Hepatocyte (in vitro differentiated cells): Measurements from ENCODE around the gene SLC41A2. TPM values are rescaled to one million over a fixed set of nuclear protein-coding genes. Genes with fewer than 3 reads are reported as not detected.

Source experiments
- DNase-seq: peaks from one replicate; pipeline ENCODE4 v3.0.0-alpha.2; 2016; ENCODE audit warnings: low spot score
- H2AFZ ChIP-seq: fragments of 200-600 bp; sonication (generic); 2 replicates; pipeline ENCODE4 v1.6.0; 2016; ENCODE audit warnings: antibody characterized with exemption, mild to moderate bottlenecking
- H3K27ac ChIP-seq: fragments of 200-600 bp; sonication (generic); 2 replicates; pipeline ENCODE4 v1.5.1; 2016; ENCODE audit warnings: mild to moderate bottlenecking
- H3K27me3 ChIP-seq: fragments of 200-600 bp; sonication (generic); 2 replicates; pipeline ENCODE4 v1.6.1; 2016
- H3K36me3 ChIP-seq: fragments of 200-600 bp; sonication (generic); replicated peaks from 2 replicates; pipeline ENCODE4 v1.5.1; 2016; ENCODE audit warnings: low read depth; ENCODE audit not compliant: insufficient read depth
- H3K4me1 ChIP-seq: fragments of 200-600 bp; sonication (generic); 2 replicates; pipeline ENCODE4 v1.5.1; 2016; ENCODE audit warnings: mild to moderate bottlenecking, moderate library complexity; ENCODE audit not compliant: insufficient read depth
- H3K4me2 ChIP-seq: fragments of 200-600 bp; sonication (generic); 2 replicates; pipeline ENCODE4 v1.6.0; 2016
- H3K4me3 ChIP-seq: fragments of 200-600 bp; sonication (generic); 2 replicates; pipeline ENCODE4 v1.5.1; 2016; ENCODE audit warnings: mild to moderate bottlenecking
- H3K79me2 ChIP-seq: fragments of 200-600 bp; sonication (generic); 2 replicates; pipeline ENCODE4 v1.6.0; 2017; ENCODE audit warnings: mild to moderate bottlenecking
- H3K9me2 ChIP-seq: fragments of 200-600 bp; sonication (generic); replicated peaks from 2 replicates; pipeline ENCODE4 v1.6.0; 2017; ENCODE audit warnings: mild to moderate bottlenecking; ENCODE audit not compliant: insufficient read depth
- H3K9me3 ChIP-seq: fragments of 200-600 bp; sonication (generic); 2 replicates; pipeline ENCODE4 v1.5.1; 2016; ENCODE audit warnings: low read depth, mild to moderate bottlenecking
- H4K20me1 ChIP-seq: fragments of 200-600 bp; sonication (generic); 2 replicates; pipeline ENCODE4 v1.6.0; 2016; ENCODE audit warnings: mild to moderate bottlenecking; ENCODE audit not compliant: insufficient read depth, poor library complexity, severe bottlenecking
- EZH2 ChIP-seq: fragments of 200-600 bp; sonication (generic); IDR thresholded peaks from 2 replicates; pipeline ENCODE4 v1.6.1; 2016; ENCODE audit warnings: antibody characterized with exemption, mild to moderate bottlenecking, borderline replicate concordance
- EZH2phosphoT487 ChIP-seq: fragments of 200-600 bp; sonication (generic); IDR thresholded peaks from one replicate; pipeline ENCODE4 v1.6.1; 2018; ENCODE audit warnings: antibody characterized with exemption, mild to moderate bottlenecking, low read depth, moderate library complexity; ENCODE audit not compliant: unreplicated experiment, severe bottlenecking
- WGBS: methylation state at CpG from one replicate; pipeline ENCODE4 v1.1.6; 2016; ENCODE audit warnings: low lambda C conversion rate; ENCODE audit errors: missing lambda C conversion rate; 5-methylcytosine and 5-hydroxymethylcytosine counted together
- polyA plus RNA-seq: library from polyadenylated mRNA; unstranded; fragments of >200 nt; fragmentation: Nextera tagmentation; extraction: Ambion mirVana; gene quantifications from 2 replicates; pipeline ENCODE4 v1.2.1, GENCODE V29; 2016
- total RNA-seq: library from RNA; depleted of rRNA; stranded (reverse); fragments of >200 nt; gene quantifications from 2 replicates; pipeline ENCODE4 v1.2.3, GENCODE V29; 2014
- TF ChIP-seq, protein P1 (sequence below): fragments of 200-600 bp; sonication (generic); IDR thresholded peaks from 2 replicates; pipeline ENCODE4 v1.5.1; 2016; ENCODE audit warnings: antibody characterized with exemption, mild to moderate bottlenecking; ENCODE audit not compliant: poor library complexity

The SLC41A2 gene
- total and polyA plus RNA-seq, 2 experiments from 2014 or later = 8.4 to 48.2 TPM

DNA sequence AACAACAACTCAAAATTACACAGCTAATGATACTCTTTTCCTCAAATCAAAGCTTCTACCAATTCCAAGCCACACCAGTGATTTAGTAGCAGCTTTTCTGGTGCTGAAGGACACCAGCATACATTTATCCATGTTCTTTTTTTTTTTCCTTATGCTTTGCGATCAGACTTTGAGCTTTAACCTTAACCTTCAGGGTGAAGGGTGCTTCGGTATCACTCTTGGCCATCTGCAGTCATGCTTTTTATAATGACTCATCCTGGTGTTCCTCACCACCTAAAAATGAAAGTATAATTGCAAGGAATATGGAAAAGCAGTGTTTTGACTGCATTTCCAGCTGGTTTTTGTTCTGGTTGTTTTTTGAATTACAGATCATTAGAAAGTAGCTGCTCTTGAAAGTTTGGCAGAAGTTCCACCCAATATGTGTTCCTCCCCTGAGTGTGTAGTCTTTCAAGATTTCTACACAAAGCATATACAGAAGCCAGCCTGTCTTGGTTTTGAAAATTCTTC lies 1.3 kb upstream of the SLC41A2 start:
- Histone ChIP-seq H2AFZ (peak overlapping the region; percentile 58), H3K9me3 (no peaks in the 10 kb centered on the region), H3K4me1 (peaks cover 19% of the 10 kb centered on the region), H3K4me3 (no peak overlapping the region), H3K36me3 (no peaks in the 10 kb centered on the region), H3K27me3 (peaks cover 5% of the 10 kb centered on the region), H3K4me2 (peak overlapping the region; percentile 88), H4K20me1 (no peaks in the 10 kb centered on the region), H3K27ac (peak overlapping the region; percentile 78), H3K79me2 (peaks cover 9% of the 10 kb centered on the region), H3K9me2 (no peaks in the 10 kb centered on the region)
- TF ChIP-seq EZH2 (no peak), EZH2phosphoT487 (no peak)
- TF ChIP-seq, protein P1, sequence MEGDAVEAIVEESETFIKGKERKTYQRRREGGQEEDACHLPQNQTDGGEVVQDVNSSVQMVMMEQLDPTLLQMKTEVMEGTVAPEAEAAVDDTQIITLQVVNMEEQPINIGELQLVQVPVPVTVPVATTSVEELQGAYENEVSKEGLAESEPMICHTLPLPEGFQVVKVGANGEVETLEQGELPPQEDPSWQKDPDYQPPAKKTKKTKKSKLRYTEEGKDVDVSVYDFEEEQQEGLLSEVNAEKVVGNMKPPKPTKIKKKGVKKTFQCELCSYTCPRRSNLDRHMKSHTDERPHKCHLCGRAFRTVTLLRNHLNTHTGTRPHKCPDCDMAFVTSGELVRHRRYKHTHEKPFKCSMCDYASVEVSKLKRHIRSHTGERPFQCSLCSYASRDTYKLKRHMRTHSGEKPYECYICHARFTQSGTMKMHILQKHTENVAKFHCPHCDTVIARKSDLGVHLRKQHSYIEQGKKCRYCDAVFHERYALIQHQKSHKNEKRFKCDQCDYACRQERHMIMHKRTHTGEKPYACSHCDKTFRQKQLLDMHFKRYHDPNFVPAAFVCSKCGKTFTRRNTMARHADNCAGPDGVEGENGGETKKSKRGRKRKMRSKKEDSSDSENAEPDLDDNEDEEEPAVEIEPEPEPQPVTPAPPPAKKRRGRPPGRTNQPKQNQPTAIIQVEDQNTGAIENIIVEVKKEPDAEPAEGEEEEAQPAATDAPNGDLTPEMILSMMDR = no peak
- no peak for DNase-seq
- WGBS = 76% methylated on average over 2 of the region's 2 CpGs

DNA sequence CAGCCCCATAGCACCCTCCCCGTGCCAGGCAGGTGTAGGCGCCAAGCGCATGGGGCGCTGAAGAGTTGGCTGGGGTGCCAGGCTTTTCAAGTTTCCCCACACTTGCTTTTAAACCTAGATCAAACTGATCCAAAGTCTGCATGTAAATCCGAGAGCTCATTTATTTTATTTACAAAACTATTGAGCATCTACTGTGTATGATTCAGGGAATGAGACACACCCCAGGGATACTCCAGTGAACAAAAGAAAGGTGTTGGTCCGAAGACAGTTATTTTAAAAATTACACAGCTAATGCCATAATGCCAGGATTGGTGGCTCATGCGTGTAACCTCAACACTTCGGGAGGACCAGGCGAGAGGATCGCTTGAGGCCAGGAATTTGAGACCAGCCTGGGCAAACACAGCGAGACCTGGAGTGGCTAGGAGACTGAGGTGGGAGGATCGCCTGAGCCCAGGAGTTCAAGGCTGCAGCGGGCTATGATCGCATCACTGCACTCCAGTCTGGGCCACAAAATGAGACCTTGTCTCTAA lies 780 bp upstream of the SLC41A2 start:
- Histone ChIP-seq H2AFZ (peak overlapping the region; percentile 58), H3K4me3 (peak overlapping the region; percentile 51), H3K79me2 (peaks cover 9% of the 10 kb centered on the region), H3K4me2 (peak overlapping the region; percentile 88), H3K27ac (peak overlapping the region; percentile 78), H3K4me1 (peaks cover 19% of the 10 kb centered on the region), H3K9me3 (no peaks in the 10 kb centered on the region), H4K20me1 (no peaks in the 10 kb centered on the region), H3K27me3 (peaks cover 5% of the 10 kb centered on the region), H3K9me2 (no peaks in the 10 kb centered on the region), H3K36me3 (no peaks in the 10 kb centered on the region)
- 58% methylated on average over 14 of the region's 14 CpGs for WGBS
- TF ChIP-seq, protein P1 = no peak
- TF ChIP-seq EZH2 = no peak
- no peak for TF ChIP-seq EZH2phosphoT487
- DNase-seq = no peak

DNA sequence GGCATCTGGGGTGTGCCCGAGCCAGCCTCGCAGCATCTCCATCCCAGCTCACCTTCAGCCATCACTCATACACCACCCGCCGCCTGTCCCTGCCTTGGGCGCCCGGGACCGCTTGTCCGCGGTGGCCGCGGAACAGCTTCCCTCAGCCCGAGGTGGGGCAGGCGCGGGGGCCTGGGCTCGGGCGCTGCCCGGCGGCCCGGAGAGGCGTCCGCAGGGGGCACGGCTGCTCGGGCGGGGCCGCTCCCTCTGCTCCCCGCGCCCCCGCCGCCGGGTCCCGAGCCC lies 430 bp downstream of the SLC41A2 start:
- Histone ChIP-seq H3K27ac (peak overlapping the region; percentile 84), H4K20me1 (no peaks in the 10 kb centered on the region), H3K27me3 (peaks cover 5% of the 10 kb centered on the region), H3K79me2 (peaks cover 9% of the 10 kb centered on the region), H3K4me1 (peaks cover 19% of the 10 kb centered on the region), H3K4me3 (peak overlapping the region; percentile 99), H3K9me2 (no peaks in the 10 kb centered on the region), H3K36me3 (no peaks in the 10 kb centered on the region), H2AFZ (peak overlapping the region; percentile 97), H3K9me3 (no peaks in the 10 kb centered on the region), H3K4me2 (peak overlapping the region; percentile 88)
- TF ChIP-seq EZH2phosphoT487 = no peak
- no peak for TF ChIP-seq EZH2
- 2% methylated on average over 10 of the region's 31 CpGs for WGBS
- DNase-seq = no peak

DNA sequence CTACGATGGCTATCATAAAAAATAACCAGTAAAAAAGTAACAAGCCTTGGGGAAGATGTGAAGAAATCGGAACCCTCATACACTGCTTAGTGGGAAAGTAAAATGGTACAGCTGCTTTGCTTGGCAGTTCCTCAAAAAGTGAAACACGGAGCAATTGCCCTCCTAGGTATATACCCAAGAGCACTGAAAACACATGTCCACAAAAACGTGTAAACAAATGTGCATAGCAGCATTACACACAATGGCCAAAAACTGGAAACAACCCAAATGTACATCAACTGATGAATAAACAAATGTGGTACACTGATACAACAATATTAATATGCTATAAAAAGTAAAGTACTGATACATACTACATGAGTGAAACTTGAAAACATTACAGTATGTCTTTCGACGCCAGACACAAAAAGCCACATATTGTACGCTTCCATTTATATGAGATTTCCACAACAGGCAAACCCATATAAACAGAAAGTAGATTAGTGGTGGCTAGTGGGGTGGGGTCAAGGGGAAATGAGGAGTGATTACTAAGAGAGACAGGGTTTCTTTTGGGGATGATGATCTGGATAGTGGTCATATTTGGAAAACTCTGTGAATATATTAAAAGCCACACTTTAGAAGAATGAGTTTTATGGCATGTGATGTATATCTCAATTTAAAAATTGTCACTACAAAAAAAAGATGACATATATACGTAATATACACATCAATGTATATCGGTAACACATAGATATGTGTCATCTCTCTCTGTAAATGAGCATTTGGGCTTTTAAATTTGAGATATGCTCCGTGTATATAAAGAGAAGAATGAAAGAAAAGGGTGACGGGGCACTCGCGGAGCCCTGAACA lies 996 bp downstream of the SLC41A2 start:
- Histone ChIP-seq H4K20me1 (no peaks in the 10 kb centered on the region), H3K9me2 (no peaks in the 10 kb centered on the region), H3K9me3 (no peaks in the 10 kb centered on the region), H3K4me2 (peak overlapping the region; percentile 88), H3K27me3 (peaks cover 5% of the 10 kb centered on the region), H3K79me2 (peaks cover 9% of the 10 kb centered on the region), H3K4me3 (peak overlapping the region; percentile 99), H2AFZ (peak overlapping the region; percentile 97), H3K4me1 (peaks cover 19% of the 10 kb centered on the region), H3K27ac (peak overlapping the region; percentile 84), H3K36me3 (no peaks in the 10 kb centered on the region)
- WGBS = 45% methylated on average over 13 of the region's 13 CpGs
- DNase-seq = no peak
- no peak for TF ChIP-seq EZH2phosphoT487
- TF ChIP-seq, protein P1 = no peak
- no peak for TF ChIP-seq EZH2
